Neural cell (in vitro differentiated cells): Measurements from ENCODE around the gene TMEM245. TPM values are rescaled to one million over a fixed set of nuclear protein-coding genes. Genes with fewer than 3 reads are reported as not detected.

Source experiments
- H2AFZ ChIP-seq: fragments of 200-600, 300-800 bp; sonication (generic), shearing (Covaris generic); 2 replicates; pipeline ENCODE4 v1.6.0; 2014; ENCODE audit warnings: low read depth, mild to moderate bottlenecking, antibody characterized with exemption, low read length, moderate library complexity
- H3F3A ChIP-seq: fragments of 200-600 bp; shearing (Covaris generic); 2 replicates; pipeline ENCODE4 v1.6.1; 2016; ENCODE audit warnings: mild to moderate bottlenecking, moderate library complexity, mixed read lengths, antibody characterized with exemption, low read length; ENCODE audit not compliant: insufficient read depth, poor library complexity, severe bottlenecking
- H3K27ac ChIP-seq: fragments of 200-600, 300-800 bp; sonication (generic), shearing (Covaris generic); 2 replicates; pipeline ENCODE4 v1.5.1; 2014; ENCODE audit warnings: mild to moderate bottlenecking, low read length, moderate library complexity
- H3K27me3 ChIP-seq: fragments of 300-800, 200-600 bp; sonication (generic), shearing (Covaris generic); 2 replicates; pipeline ENCODE4 v1.6.0; 2014; ENCODE audit warnings: mild to moderate bottlenecking, low read depth, low read length, moderate library complexity; ENCODE audit not compliant: insufficient read depth
- H3K36me3 ChIP-seq: fragments of 300-800, 200-600 bp; sonication (generic), shearing (Covaris generic); 2 replicates; pipeline ENCODE4 v1.5.1; 2014; ENCODE audit warnings: mild to moderate bottlenecking, antibody characterized with exemption, low read length, moderate library complexity; ENCODE audit not compliant: insufficient read depth
- H3K4me2 ChIP-seq: fragments of 300-800, 200-600 bp; sonication (generic), shearing (Covaris generic); 2 replicates; pipeline ENCODE4 v1.6.0; 2014; ENCODE audit warnings: mild to moderate bottlenecking, low read length
- H3K4me3 ChIP-seq: fragments of 300-800, 200-600 bp; sonication (generic), shearing (Covaris generic); 2 replicates; pipeline ENCODE4 v1.5.1; 2014; ENCODE audit warnings: mild to moderate bottlenecking, low read length, moderate library complexity
- H3K79me2 ChIP-seq: fragments of 200-600 bp; shearing (Covaris generic); replicated peaks from 2 replicates; pipeline ENCODE4 v1.6.0; 2014; ENCODE audit warnings: mild to moderate bottlenecking, low read length, moderate library complexity; ENCODE audit not compliant: insufficient read depth
- H3K9ac ChIP-seq: fragments of 300-800, 200-600 bp; sonication (generic), shearing (Covaris generic); 2 replicates; pipeline ENCODE4 v1.6.1; 2016; ENCODE audit warnings: mild to moderate bottlenecking, low read length, mixed read lengths
- H3K9me2 ChIP-seq: fragments of 200-600 bp; shearing (Covaris generic); 2 replicates; pipeline ENCODE4 v1.6.1; 2016; ENCODE audit warnings: mild to moderate bottlenecking, low read length, mixed read lengths; ENCODE audit not compliant: insufficient read depth
- H3K9me3 ChIP-seq: fragments of 200-600, 300-800 bp; sonication (generic), shearing (Covaris generic); 2 replicates; pipeline ENCODE4 v1.6.1; 2016; ENCODE audit warnings: mild to moderate bottlenecking, mixed run types, low read length, moderate library complexity, mixed read lengths
- H4K20me1 ChIP-seq: fragments of 200-600 bp; shearing (Covaris generic); 2 replicates; pipeline ENCODE4 v1.6.1; 2016; ENCODE audit warnings: mild to moderate bottlenecking, mixed run types; ENCODE audit not compliant: insufficient read depth
- EP300 ChIP-seq: fragments of 450-650 bp; conservative IDR thresholded peaks from 2 replicates; pipeline ENCODE4 v1.6.1; 2014; ENCODE audit warnings: antibody characterized with exemption, mild to moderate bottlenecking, moderate library complexity; ENCODE audit not compliant: poor library complexity, severe bottlenecking
- EZH2 ChIP-seq: fragments of 200-600, 300-800 bp; shearing (Covaris generic), sonication (generic); IDR thresholded peaks from 2 replicates; pipeline ENCODE4 v1.6.1; 2014; ENCODE audit warnings: antibody characterized with exemption, low read length, borderline replicate concordance, mild to moderate bottlenecking; ENCODE audit not compliant: insufficient read depth, poor library complexity, severe bottlenecking
- MXI1 ChIP-seq: fragments of 450-650 bp; conservative IDR thresholded peaks from 2 replicates; pipeline ENCODE4 v1.6.1; 2014; ENCODE audit warnings: antibody characterized with exemption, mild to moderate bottlenecking; ENCODE audit not compliant: poor library complexity, severe bottlenecking
- POLR2AphosphoS5 ChIP-seq: IDR thresholded peaks from 2 replicates; pipeline ENCODE4 v1.6.1; 2012
- RAD21 ChIP-seq: fragments of 450-650 bp; conservative IDR thresholded peaks from 2 replicates; pipeline ENCODE4 v1.6.1; 2014; ENCODE audit warnings: antibody characterized with exemption, mild to moderate bottlenecking, moderate library complexity
- SMC3 ChIP-seq: fragments of 450-650 bp; conservative IDR thresholded peaks from 2 replicates; pipeline ENCODE4 v1.6.1; 2014; ENCODE audit warnings: antibody characterized with exemption, mild to moderate bottlenecking, moderate library complexity; ENCODE audit not compliant: poor library complexity
- TAF1 ChIP-seq: IDR thresholded peaks from 2 replicates; pipeline ENCODE4 v1.6.1; 2012; ENCODE audit warnings: low read depth
- polyA plus RNA-seq: library from polyadenylated mRNA; depleted of rRNA; stranded (reverse); fragments of >200 nt; gene quantifications from 2 replicates; pipeline ENCODE4 v1.2.3, GENCODE V29; 2014
- TF ChIP-seq, protein P1 (sequence below): fragments of 450-650 bp; IDR thresholded peaks from 2 replicates; pipeline ENCODE4 v1.5.1; 2014; ENCODE audit warnings: antibody characterized with exemption, mild to moderate bottlenecking, moderate library complexity; ENCODE audit not compliant: poor library complexity, severe bottlenecking
- TF ChIP-seq, protein P2 (sequence below): IDR thresholded peaks from 2 replicates; pipeline ENCODE4 v1.6.1; 2012; ENCODE audit warnings: borderline replicate concordance

TMEM245 gene
- polyA plus RNA-seq, 1 donor from 2014 or later, result 32.1 TPM

DNA sequence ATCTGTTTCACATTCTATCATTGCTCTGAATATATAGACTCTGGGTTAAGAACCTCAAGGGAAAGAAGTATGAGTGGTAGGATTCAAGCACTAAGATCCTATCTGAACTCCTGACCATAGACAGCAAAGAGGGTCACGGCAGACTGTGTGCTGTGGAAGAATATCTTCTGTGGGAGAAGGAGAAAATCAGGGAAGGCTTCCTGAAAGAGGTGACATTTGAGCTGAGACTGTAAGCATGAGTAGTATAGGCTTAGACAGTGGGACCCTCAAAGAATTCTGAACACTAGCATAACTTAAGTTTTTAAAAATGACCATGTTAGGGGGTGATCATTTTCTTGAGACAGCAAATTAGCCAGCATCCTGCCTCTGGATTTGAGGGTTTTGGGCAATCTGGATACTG, 43.4 kb upstream of the TMEM245 start:
- H3K4me3 ChIP-seq, result no peak overlapping the region
- H3K4me2 ChIP-seq, result no peak overlapping the region
- no peaks in the 10 kb centered on the region for H3F3A ChIP-seq
- H3K9me2 ChIP-seq, result no peaks in the 10 kb centered on the region
- H3K79me2 ChIP-seq, result no peaks in the 10 kb centered on the region
- H4K20me1 ChIP-seq, result no peaks in the 10 kb centered on the region
- TF ChIP-seq POLR2AphosphoS5, result no peak
- TF ChIP-seq RAD21, result no peak
- no peak for TF ChIP-seq TAF1
- H3K9ac ChIP-seq, result no peak overlapping the region
- H3K27me3 ChIP-seq, result peaks cover 18% of the 10 kb centered on the region
- no peaks in the 10 kb centered on the region for H3K36me3 ChIP-seq
- H3K9me3 ChIP-seq, result no peaks in the 10 kb centered on the region
- H2AFZ ChIP-seq, result no peak overlapping the region
- no peak overlapping the region for H3K27ac ChIP-seq

DNA sequence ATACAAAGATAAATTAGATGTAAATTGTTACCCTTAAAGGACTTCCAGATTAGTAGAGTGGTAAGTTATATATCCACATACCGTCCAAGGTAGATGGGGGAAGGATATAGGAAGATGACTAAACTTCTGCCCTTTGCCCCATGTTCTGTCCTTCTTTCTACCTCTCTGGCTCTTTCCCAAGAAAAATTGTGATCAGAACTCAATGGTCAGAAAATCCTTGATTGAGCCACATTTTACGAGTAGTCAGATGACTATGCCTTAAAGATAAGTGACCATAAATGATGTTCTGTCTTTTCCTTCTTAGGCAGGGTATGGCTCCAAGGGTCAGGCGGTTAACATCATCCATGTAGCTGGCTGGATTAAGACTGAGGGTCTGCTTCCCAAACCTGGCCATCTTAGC, 42.9 kb upstream of the TMEM245 start:
- no peaks in the 10 kb centered on the region for H3K9me2 ChIP-seq
- H2AFZ ChIP-seq, result no peak overlapping the region
- H3K9ac ChIP-seq, result no peak overlapping the region
- H3K4me3 ChIP-seq, result no peak overlapping the region
- TF ChIP-seq, protein P1, sequence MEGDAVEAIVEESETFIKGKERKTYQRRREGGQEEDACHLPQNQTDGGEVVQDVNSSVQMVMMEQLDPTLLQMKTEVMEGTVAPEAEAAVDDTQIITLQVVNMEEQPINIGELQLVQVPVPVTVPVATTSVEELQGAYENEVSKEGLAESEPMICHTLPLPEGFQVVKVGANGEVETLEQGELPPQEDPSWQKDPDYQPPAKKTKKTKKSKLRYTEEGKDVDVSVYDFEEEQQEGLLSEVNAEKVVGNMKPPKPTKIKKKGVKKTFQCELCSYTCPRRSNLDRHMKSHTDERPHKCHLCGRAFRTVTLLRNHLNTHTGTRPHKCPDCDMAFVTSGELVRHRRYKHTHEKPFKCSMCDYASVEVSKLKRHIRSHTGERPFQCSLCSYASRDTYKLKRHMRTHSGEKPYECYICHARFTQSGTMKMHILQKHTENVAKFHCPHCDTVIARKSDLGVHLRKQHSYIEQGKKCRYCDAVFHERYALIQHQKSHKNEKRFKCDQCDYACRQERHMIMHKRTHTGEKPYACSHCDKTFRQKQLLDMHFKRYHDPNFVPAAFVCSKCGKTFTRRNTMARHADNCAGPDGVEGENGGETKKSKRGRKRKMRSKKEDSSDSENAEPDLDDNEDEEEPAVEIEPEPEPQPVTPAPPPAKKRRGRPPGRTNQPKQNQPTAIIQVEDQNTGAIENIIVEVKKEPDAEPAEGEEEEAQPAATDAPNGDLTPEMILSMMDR, result no peak
- TF ChIP-seq EZH2, result no peak
- no peak for TF ChIP-seq TAF1
- no peak for TF ChIP-seq MXI1
- no peak for TF ChIP-seq RAD21
- no peaks in the 10 kb centered on the region for H4K20me1 ChIP-seq
- no peaks in the 10 kb centered on the region for H3K79me2 ChIP-seq
- H3K27me3 ChIP-seq, result peaks cover 13% of the 10 kb centered on the region
- no peaks in the 10 kb centered on the region for H3F3A ChIP-seq
- H3K9me3 ChIP-seq, result no peaks in the 10 kb centered on the region
- no peaks in the 10 kb centered on the region for H3K36me3 ChIP-seq
- no peak overlapping the region for H3K4me2 ChIP-seq
- no peak overlapping the region for H3K27ac ChIP-seq

DNA sequence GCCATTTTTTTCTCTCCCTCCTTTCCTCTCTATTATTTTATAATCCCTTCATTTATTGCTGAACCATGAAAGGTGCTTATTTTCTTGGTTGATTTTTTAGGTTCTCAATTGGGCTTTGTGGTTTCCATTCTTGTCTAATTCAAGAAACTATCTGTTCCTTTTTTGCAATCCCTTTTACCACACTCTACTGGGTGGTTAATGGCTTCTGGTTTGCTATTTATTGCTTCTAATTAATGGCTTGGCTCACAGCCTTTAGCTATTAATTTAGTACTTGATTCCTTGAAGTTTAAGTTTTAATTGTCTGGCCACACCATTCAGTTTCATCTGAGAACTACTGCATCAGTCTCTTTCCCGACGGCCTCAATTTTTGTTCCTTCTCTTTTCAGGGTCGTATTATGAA, 41.7 kb upstream of the TMEM245 start:
- Histone ChIP-seq H3K27ac (no peak overlapping the region), H3K4me3 (no peak overlapping the region), H3K4me2 (no peak overlapping the region), H3K9me2 (no peaks in the 10 kb centered on the region), H2AFZ (no peak overlapping the region), H3K79me2 (no peaks in the 10 kb centered on the region), H3K27me3 (peaks cover 6% of the 10 kb centered on the region), H3F3A (no peaks in the 10 kb centered on the region), H3K9me3 (no peaks in the 10 kb centered on the region), H3K36me3 (no peaks in the 10 kb centered on the region), H3K9ac (no peak overlapping the region), H4K20me1 (no peaks in the 10 kb centered on the region)
- TF ChIP-seq, protein P2, sequence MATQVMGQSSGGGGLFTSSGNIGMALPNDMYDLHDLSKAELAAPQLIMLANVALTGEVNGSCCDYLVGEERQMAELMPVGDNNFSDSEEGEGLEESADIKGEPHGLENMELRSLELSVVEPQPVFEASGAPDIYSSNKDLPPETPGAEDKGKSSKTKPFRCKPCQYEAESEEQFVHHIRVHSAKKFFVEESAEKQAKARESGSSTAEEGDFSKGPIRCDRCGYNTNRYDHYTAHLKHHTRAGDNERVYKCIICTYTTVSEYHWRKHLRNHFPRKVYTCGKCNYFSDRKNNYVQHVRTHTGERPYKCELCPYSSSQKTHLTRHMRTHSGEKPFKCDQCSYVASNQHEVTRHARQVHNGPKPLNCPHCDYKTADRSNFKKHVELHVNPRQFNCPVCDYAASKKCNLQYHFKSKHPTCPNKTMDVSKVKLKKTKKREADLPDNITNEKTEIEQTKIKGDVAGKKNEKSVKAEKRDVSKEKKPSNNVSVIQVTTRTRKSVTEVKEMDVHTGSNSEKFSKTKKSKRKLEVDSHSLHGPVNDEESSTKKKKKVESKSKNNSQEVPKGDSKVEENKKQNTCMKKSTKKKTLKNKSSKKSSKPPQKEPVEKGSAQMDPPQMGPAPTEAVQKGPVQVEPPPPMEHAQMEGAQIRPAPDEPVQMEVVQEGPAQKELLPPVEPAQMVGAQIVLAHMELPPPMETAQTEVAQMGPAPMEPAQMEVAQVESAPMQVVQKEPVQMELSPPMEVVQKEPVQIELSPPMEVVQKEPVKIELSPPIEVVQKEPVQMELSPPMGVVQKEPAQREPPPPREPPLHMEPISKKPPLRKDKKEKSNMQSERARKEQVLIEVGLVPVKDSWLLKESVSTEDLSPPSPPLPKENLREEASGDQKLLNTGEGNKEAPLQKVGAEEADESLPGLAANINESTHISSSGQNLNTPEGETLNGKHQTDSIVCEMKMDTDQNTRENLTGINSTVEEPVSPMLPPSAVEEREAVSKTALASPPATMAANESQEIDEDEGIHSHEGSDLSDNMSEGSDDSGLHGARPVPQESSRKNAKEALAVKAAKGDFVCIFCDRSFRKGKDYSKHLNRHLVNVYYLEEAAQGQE, result no peak
- TF ChIP-seq, protein P1, result no peak
- no peak for TF ChIP-seq MXI1
- TF ChIP-seq RAD21, result no peak
- TF ChIP-seq EP300, result no peak
- no peak for TF ChIP-seq SMC3
- no peak for TF ChIP-seq EZH2
- TF ChIP-seq POLR2AphosphoS5, result no peak
- TF ChIP-seq TAF1, result no peak
